HL-60 (cell line): ENCODE measurements around the gene ZMYM5.
A peak's percentile ranks its signal among the peaks of the same experiment; 100 is the strongest.
"Not testable (repeated sequence)": the region's sequence is repeated elsewhere in the genome, so short reads cannot be mapped to it uniquely, and the experiment has no call there.

ENCODE experiments used
- DNase-seq, 2 experiments: peaks; one replicate each; pipeline ENCODE4 v3.0.0-alpha.2; 2010 to 2020; ENCODE audit warnings: low read depth in 1 of 2, low spot score in 1 of 2
- H3K27ac ChIP-seq: fragments of 250-450 bp; sonication (Bioruptor Pico); replicated peaks from 2 replicates; pipeline ENCODE4 v1.5.1; 2020; ENCODE audit warnings: mild to moderate bottlenecking, moderate library complexity
- H3K27me3 ChIP-seq: fragments of 250-450 bp; sonication (Bioruptor Pico); 2 replicates; pipeline ENCODE4 v1.5.1; 2021; ENCODE audit warnings: mild to moderate bottlenecking, moderate library complexity; ENCODE audit not compliant: insufficient read depth, poor library complexity, severe bottlenecking
- H3K4me3 ChIP-seq: replicated peaks from 2 replicates; pipeline ENCODE4 v1.5.1; 2011; ENCODE audit warnings: mild to moderate bottlenecking, control low read depth, low read length; ENCODE audit not compliant: insufficient read depth
- CTCF ChIP-seq: IDR thresholded peaks from one replicate; pipeline ENCODE4 v1.5.1; 2011; ENCODE audit warnings: low read length, control low read depth, inconsistent platforms; ENCODE audit not compliant: insufficient read depth
- GABPA ChIP-seq: IDR thresholded peaks from 2 replicates; pipeline ENCODE4 v1.6.1; 2012; ENCODE audit warnings: low read depth
- POLR2AphosphoS5 ChIP-seq: IDR thresholded peaks from 2 replicates; pipeline ENCODE4 v1.6.1; 2012; ENCODE audit warnings: low read depth
- REST ChIP-seq: IDR thresholded peaks from 2 replicates; pipeline ENCODE4 v1.6.1; 2012; ENCODE audit warnings: low read depth; ENCODE audit not compliant: insufficient replicate concordance
- SPI1 ChIP-seq: IDR thresholded peaks from 2 replicates; pipeline ENCODE4 v1.6.1; 2012; ENCODE audit warnings: low read depth, mild to moderate bottlenecking, borderline replicate concordance
- long read RNA-seq: library from polyadenylated mRNA; unstranded; transcript quantifications from one replicate; pipeline ENCODE4 v2.0.0, GENCODE V29; 2020

ZMYM5 gene
- long read RNA-seq, transcript ZMYM5-201 (8 exons, 3,268 nt): major isoform, 9 of 55 reads
- long read RNA-seq, partial matches to known transcripts: 20 of 55 reads
- long read RNA-seq, other reads (novel, unspliced or antisense): 21 of 55 reads

- DNase-seq: peak; percentile 92 to 98
- no peaks in the 10 kb centered on the region for H3K27me3 ChIP-seq
- peak within 1 kb of the TSS; percentile 67 for H3K4me3 ChIP-seq
- H3K27ac ChIP-seq: peak within 1 kb of the TSS; percentile 98
- TF ChIP-seq POLR2AphosphoS5 (peak; percentile 75), GABPA (no peak), CTCF (no peak), SPI1 (no peak), REST (peak; percentile 19)
These were observed at the start of gene ZMYM5 for GRCh38 chr13:19863323-19864023. Gene ZMYM5 (minus strand): TSS chr13:19863649. CDS start chr13:19852180, 11,469 bp downstream.

GRCh38 chr13:19910336-19911072 is 47.1 kb upstream of the ZMYM5 start:
- Histone ChIP-seq H3K4me3 (no peak overlapping the region), H3K27me3 (no peaks in the 10 kb centered on the region), H3K27ac (no peak overlapping the region)
- DNase-seq: peak in 1 of 2 experiments; percentile 10
- TF ChIP-seq POLR2AphosphoS5 (no peak), CTCF (no peak), REST (no peak), SPI1 (no peak), GABPA (no peak)

- Histone ChIP-seq H3K27ac (no peak overlapping the region), H3K4me3 (no peak overlapping the region), H3K27me3 (no peaks in the 10 kb centered on the region)
- no peak for TF ChIP-seq CTCF
- no peak for TF ChIP-seq POLR2AphosphoS5
- TF ChIP-seq SPI1: no peak
- no peak for TF ChIP-seq GABPA
- no peak for TF ChIP-seq REST
- no peak for DNase-seq
These were observed 45.0 kb upstream of the ZMYM5 start for GRCh38 chr13:19908350-19908986.

GRCh38 chr13:19905487-19906195 is 42.2 kb upstream of the ZMYM5 start:
- not testable (repeated sequence) for H3K27ac ChIP-seq, H3K4me3 ChIP-seq, DNase-seq, H3K27me3 ChIP-seq
